GM12873 (cell line): ENCODE results near the gene SOX5.

Experiments
- TF ChIP-seq, protein P1 (sequence below): IDR thresholded peaks from 2 replicates; pipeline ENCODE4 v1.5.1; 2012; ENCODE audit warnings: low read depth, mild to moderate bottlenecking, moderate library complexity, low read length, control low read depth; ENCODE audit not compliant: insufficient read depth; ENCODE audit errors: missing control alignments

SOX5 gene

DNA sequence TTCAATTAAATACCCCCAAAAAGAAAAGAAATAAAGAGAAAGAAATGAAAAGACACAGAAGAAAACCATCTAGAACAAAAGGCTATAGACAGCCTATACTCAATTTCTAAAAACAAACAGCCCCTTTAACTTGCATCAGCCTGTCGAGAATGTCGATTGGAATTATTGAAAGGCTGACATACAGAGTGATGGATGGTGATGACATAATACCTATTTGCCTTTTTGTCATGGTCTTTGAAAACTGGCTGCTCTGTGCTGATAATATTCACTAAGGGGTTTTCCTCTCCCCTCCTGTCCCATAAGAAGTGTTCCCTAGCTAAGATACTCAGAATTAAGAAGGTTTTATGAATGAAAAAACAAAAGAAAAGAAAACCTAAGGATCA, 393.7 kb downstream of the SOX5 start:
- TF ChIP-seq, protein P1, sequence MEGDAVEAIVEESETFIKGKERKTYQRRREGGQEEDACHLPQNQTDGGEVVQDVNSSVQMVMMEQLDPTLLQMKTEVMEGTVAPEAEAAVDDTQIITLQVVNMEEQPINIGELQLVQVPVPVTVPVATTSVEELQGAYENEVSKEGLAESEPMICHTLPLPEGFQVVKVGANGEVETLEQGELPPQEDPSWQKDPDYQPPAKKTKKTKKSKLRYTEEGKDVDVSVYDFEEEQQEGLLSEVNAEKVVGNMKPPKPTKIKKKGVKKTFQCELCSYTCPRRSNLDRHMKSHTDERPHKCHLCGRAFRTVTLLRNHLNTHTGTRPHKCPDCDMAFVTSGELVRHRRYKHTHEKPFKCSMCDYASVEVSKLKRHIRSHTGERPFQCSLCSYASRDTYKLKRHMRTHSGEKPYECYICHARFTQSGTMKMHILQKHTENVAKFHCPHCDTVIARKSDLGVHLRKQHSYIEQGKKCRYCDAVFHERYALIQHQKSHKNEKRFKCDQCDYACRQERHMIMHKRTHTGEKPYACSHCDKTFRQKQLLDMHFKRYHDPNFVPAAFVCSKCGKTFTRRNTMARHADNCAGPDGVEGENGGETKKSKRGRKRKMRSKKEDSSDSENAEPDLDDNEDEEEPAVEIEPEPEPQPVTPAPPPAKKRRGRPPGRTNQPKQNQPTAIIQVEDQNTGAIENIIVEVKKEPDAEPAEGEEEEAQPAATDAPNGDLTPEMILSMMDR, result no peak

DNA sequence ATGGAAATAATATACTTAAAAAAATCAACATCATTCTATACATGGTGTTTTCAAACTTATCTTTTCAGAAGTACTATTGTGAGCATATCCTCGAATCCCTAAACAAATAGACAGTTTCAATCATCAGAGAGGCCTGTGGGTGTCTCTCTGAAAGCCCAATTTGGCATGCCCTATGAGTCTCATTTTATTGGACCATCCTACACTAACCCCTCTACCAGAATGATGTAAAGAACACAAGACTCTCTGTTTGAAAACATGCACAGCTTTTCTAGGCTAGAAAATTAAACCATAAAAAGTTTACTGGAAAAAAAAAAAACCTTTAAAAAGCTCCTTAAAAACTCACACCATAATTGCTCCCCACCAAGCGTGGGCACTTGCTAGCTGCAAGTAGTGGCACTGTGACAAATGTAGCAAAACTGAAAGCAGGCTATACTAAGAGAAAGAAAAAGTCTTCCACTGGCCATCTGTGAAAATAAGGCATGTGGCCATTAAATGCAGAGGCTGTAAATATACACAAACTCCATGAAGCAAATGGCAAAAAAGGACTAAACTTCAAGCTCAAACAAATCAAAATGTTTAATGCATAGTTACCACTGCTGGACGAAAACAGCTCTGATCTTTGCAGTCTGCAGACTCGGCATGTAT, 394.2 kb downstream of the SOX5 start:
- TF ChIP-seq, protein P1, result no peak

DNA sequence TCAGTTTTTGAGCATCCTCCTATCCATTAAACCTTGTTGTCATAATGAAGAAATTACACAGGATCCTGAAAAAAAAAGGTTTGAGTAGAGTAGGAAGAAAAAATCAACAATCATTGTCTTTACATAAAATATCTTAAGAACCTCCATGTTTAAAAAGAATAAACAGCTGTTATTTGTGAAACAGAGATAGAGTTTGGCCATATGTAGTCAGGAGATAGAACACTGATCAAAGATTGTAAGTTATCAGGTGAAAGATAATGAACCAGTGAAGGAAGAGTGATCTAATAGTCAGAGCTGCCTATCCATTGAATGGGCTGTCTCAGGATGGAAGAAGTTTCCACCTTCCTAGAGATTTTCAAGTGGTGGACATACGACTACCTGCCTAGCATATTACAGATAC, 397.1 kb downstream of the SOX5 start:
- TF ChIP-seq, protein P1, result no peak

DNA sequence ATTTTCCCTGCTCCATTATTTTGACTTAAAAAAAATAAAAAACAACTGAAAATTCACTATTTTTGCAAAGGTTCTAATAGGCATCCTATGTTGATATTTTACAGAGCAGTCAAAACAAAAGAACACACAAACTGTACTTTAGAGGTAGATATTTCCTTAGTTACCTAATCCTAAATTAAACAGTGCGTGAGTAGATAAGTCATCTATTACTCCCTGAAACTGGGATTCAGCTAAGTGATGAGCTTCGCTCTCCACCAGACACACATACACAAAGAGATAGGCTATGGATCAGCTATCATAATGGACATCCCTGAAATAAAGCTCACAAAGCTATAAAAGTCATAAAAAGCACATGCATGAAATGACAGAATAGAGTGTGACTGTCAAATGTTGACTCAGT, 398.7 kb downstream of the SOX5 start:
- TF ChIP-seq, protein P1, result no peak

DNA sequence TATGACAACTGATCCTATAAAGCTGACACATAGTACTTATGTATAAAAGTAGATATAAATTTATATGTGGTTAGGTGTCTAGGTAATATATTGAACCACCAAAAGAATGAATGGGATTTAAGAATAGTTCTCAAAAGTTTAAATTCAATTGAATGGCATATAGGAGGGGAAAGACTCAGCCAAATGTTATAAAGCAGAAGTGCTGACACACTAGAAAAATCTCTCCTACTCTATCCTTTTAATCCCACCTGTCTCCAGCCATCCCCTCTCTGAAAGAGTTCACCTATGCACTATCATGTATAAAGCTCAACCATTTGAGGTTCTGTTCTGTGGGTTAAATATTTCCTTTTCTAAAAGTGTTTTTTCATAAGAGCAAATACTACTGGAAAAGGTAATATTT, 400.7 kb downstream of the SOX5 start:
- TF ChIP-seq, protein P1, result no peak

DNA sequence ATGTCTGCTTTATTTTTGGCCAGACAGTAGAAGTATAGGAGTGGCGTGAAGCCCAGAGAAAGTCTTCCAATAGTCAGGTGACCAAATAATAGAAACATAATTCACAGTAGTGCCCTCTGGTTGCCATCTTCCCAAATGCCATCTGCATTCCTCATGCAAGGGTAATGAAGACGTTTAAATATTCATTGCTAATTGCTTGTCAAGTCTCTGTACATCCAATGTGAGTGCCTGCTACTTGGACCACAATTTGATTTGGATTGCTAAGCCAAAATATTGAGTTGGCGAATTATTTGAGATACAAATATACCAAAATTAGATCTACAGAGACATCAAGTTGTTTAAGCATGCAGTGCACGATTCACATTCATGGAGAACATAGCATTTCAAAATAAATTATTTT, 402.7 kb downstream of the SOX5 start:
- TF ChIP-seq, protein P1, result no peak

DNA sequence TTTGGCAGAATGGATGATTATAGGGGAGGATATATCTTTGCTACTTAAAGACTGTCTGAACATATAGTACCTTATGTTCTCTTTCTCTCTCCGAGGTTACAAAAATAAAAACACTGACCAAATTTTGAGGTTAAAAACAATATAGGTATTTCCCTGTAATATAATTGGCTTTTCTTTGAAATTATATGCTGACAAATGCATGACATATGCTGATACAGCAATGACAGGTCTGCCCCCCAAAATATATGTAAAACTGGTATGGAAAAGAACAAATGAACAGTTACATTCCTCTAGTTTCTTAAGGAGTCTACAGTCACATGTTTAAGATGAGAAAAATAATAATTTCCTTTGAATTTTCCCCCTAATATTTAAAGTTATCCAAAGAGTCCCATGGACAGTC, 405.7 kb downstream of the SOX5 start:
- TF ChIP-seq, protein P1, result no peak
